Endometrial microvascular endothelial cells (primary cell): Measurements from ENCODE around the gene BCAS1. TPM values are rescaled to one million over a fixed set of nuclear protein-coding genes. Genes with fewer than 3 reads are reported as not detected.

Experiments used
- in situ Hi-C: cut with HindIII; loops from 2 replicates; pipeline ENCODE4 v1.10.0; 2017; ENCODE audit warnings: low sequenced_read_pairs, low pct_unique_long_range_greater_than_20kb; ENCODE audit errors: inconsistent ontology term
- total RNA-seq: library from RNA; depleted of rRNA; stranded (reverse); fragments of >200 nt; gene quantifications from one replicate; pipeline ENCODE4 v1.2.3, GENCODE V29; 2015; ENCODE audit errors: inconsistent ontology term

BCAS1 gene
- total RNA-seq, 1 donor from 2014 or later: not detected

- in situ Hi-C loops: no loop called here
Observed at GRCh38 chr20:54002741-54003140, 67.7 kb downstream of the BCAS1 start.

GRCh38 chr20:54002056-54002575 lies 68.3 kb downstream of the BCAS1 start:
- in situ Hi-C loops: no loop called here

- in situ Hi-C loops: no loop called here
Observed at GRCh38 chr20:54000914-54001313, 69.5 kb downstream of the BCAS1 start.

GRCh38 chr20:54000262-54000661 lies 70.1 kb downstream of the BCAS1 start:
- in situ Hi-C loops: no loop called here

- in situ Hi-C loops: no loop called here
Observed at GRCh38 chr20:53999077-53999476, 71.3 kb downstream of the BCAS1 start.

- in situ Hi-C loops: no loop called here
Observed at GRCh38 chr20:53996584-53997486, 73.6 kb downstream of the BCAS1 start.

GRCh38 chr20:53995949-53996348 lies 74.4 kb downstream of the BCAS1 start:
- in situ Hi-C loops: no loop called here

GRCh38 chr20:53994088-53994487 lies 76.3 kb downstream of the BCAS1 start:
- in situ Hi-C loops: no loop called here

GRCh38 chr20:53993310-53993709 lies 77.1 kb downstream of the BCAS1 start:
- in situ Hi-C loops: no loop called here

- in situ Hi-C loops: no loop called here
Observed at GRCh38 chr20:53990768-53991450, 79.5 kb downstream of the BCAS1 start.

GRCh38 chr20:53990003-53990402 lies 80.4 kb downstream of the BCAS1 start:
- in situ Hi-C loops: no loop called here

- in situ Hi-C loops: no loop called here
Observed at GRCh38 chr20:53989401-53989800, 81.0 kb downstream of the BCAS1 start.

GRCh38 chr20:53986037-53986650 lies 84.2 kb downstream of the BCAS1 start:
- in situ Hi-C loops: no loop called here

- in situ Hi-C loops: no loop called here
Observed at GRCh38 chr20:53985150-53985518, 85.3 kb downstream of the BCAS1 start.

- in situ Hi-C loops: no loop called here
Observed at GRCh38 chr20:53984356-53985149, 85.8 kb downstream of the BCAS1 start.

- in situ Hi-C loops: no loop called here
Observed at GRCh38 chr20:53983401-53983800, 87.0 kb downstream of the BCAS1 start.

GRCh38 chr20:53982624-53983023 lies 87.8 kb downstream of the BCAS1 start:
- in situ Hi-C loops: no loop called here

- in situ Hi-C loops: no loop called here
Observed at GRCh38 chr20:53981752-53982437, 88.5 kb downstream of the BCAS1 start.
